ENCODE data around the gene CCDC32.

The CCDC32 gene

GRCh38 chr15:40523611-40524010, 41.2 kb downstream of the CCDC32 start:
- H2AFZ ChIP-seq (ENCODE audit: low read length) = no peak overlapping the region
- no peaks in the 10 kb centered on the region for H3K79me2 ChIP-seq (ENCODE audit: insufficient read depth, low read length)
- H4K20me1 ChIP-seq (ENCODE audit: insufficient read depth, low read length, poor library complexity, severe bottlenecking) = no peaks in the 10 kb centered on the region
- no peaks in the 10 kb centered on the region for H3K9me2 ChIP-seq (replicated peaks; ENCODE audit: low read depth, low read length)
- no peaks in the 10 kb centered on the region for H3K27me3 ChIP-seq (ENCODE audit: insufficient read depth, low read length, poor library complexity, severe bottlenecking)
- no peak for TF ChIP-seq CTCF (conservative IDR thresholded peaks at IDR 0.05; ENCODE audit: low read length)
- TF ChIP-seq EZH2phosphoT487 (IDR thresholded peaks at IDR 0.05; ENCODE audit: borderline replicate concordance) = no peak
- H3K4me1 ChIP-seq (ENCODE audit: insufficient read depth, low read length, poor library complexity, severe bottlenecking) = peaks cover 5% of the 10 kb centered on the region
- no peaks in the 10 kb centered on the region for H3K36me3 ChIP-seq (ENCODE audit: insufficient read depth, low read length)
- H3K4me2 ChIP-seq (ENCODE audit: low read depth, low read length, poor library complexity, severe bottlenecking) = no peak overlapping the region
- no peaks in the 10 kb centered on the region for H3F3A ChIP-seq (ENCODE audit: low read depth)
- H3K9me3 ChIP-seq (ENCODE audit: insufficient read depth, low read depth, low read length) = no peaks in the 10 kb centered on the region
- no peak overlapping the region for H3K4me3 ChIP-seq (ENCODE audit: low read length, poor library complexity, severe bottlenecking)
- no peak overlapping the region for H3K9ac ChIP-seq (ENCODE audit: low read depth, low read length, poor library complexity, severe bottlenecking)

GRCh38 chr15:40516322-40516721, 48.5 kb downstream of the CCDC32 start:
- no peak for TF ChIP-seq EZH2phosphoT487 (IDR thresholded peaks at IDR 0.05; ENCODE audit: borderline replicate concordance)
- no peak for TF ChIP-seq CTCF (conservative IDR thresholded peaks at IDR 0.05; ENCODE audit: low read length)
- no peaks in the 10 kb centered on the region for H4K20me1 ChIP-seq (ENCODE audit: insufficient read depth, low read length, poor library complexity, severe bottlenecking)
- no peaks in the 10 kb centered on the region for H3K9me2 ChIP-seq (replicated peaks; ENCODE audit: low read depth, low read length)
- no peaks in the 10 kb centered on the region for H3K9me3 ChIP-seq (ENCODE audit: insufficient read depth, low read depth, low read length)
- no peaks in the 10 kb centered on the region; the same call in 1 of the 2 replicates for H3F3A ChIP-seq (ENCODE audit: low read depth)
- H3K79me2 ChIP-seq (ENCODE audit: insufficient read depth, low read length) = no peaks in the 10 kb centered on the region
- no peak overlapping the region for H2AFZ ChIP-seq (ENCODE audit: low read length)
- H3K9ac ChIP-seq (ENCODE audit: low read depth, low read length, poor library complexity, severe bottlenecking) = no peak overlapping the region
- no peaks in the 10 kb centered on the region for H3K36me3 ChIP-seq (ENCODE audit: insufficient read depth, low read length)
- no peak overlapping the region for H3K4me3 ChIP-seq (ENCODE audit: low read length, poor library complexity, severe bottlenecking)
- no peak overlapping the region for H3K4me2 ChIP-seq (ENCODE audit: low read depth, low read length, poor library complexity, severe bottlenecking)
- H3K4me1 ChIP-seq (ENCODE audit: insufficient read depth, low read length, poor library complexity, severe bottlenecking) = peaks cover 5% of the 10 kb centered on the region
- no peaks in the 10 kb centered on the region for H3K27me3 ChIP-seq (ENCODE audit: insufficient read depth, low read length, poor library complexity, severe bottlenecking)

- TF ChIP-seq CTCF (conservative IDR thresholded peaks at IDR 0.05; ENCODE audit: low read length) = no peak
- TF ChIP-seq EZH2phosphoT487 (IDR thresholded peaks at IDR 0.05; ENCODE audit: borderline replicate concordance) = no peak
- Histone ChIP-seq H3K4me2 (ENCODE audit: low read depth, low read length, poor library complexity, severe bottlenecking) (no peak overlapping the region), H2AFZ (ENCODE audit: low read length) (no peak overlapping the region), H3K4me3 (ENCODE audit: low read length, poor library complexity, severe bottlenecking) (no peak overlapping the region), H3K79me2 (ENCODE audit: insufficient read depth, low read length) (no peaks in the 10 kb centered on the region), H4K20me1 (ENCODE audit: insufficient read depth, low read length, poor library complexity, severe bottlenecking) (no peaks in the 10 kb centered on the region), H3F3A (ENCODE audit: low read depth) (no peaks in the 10 kb centered on the region; the same call in 1 of the 2 replicates), H3K27me3 (ENCODE audit: insufficient read depth, low read length, poor library complexity, severe bottlenecking) (no peaks in the 10 kb centered on the region), H3K9ac (ENCODE audit: low read depth, low read length, poor library complexity, severe bottlenecking) (no peak overlapping the region), H3K9me3 (ENCODE audit: insufficient read depth, low read depth, low read length) (no peaks in the 10 kb centered on the region), H3K9me2 (replicated peaks; ENCODE audit: low read depth, low read length) (no peaks in the 10 kb centered on the region), H3K4me1 (ENCODE audit: insufficient read depth, low read length, poor library complexity, severe bottlenecking) (no peaks in the 10 kb centered on the region), H3K36me3 (ENCODE audit: insufficient read depth, low read length) (no peaks in the 10 kb centered on the region)
Observed at GRCh38 chr15:40513609-40514008, 51.2 kb downstream of the CCDC32 start.
